PC-9 (cell line): ENCODE data around the gene LCE3D.

ENCODE experiments used
- CTCF ChIP-seq: fragments of 200-600 bp; sonication (generic); conservative IDR thresholded peaks from 2 replicates; pipeline ENCODE4 v1.6.1; 2017; ENCODE audit warnings: mixed run types, antibody characterized with exemption, mild to moderate bottlenecking, moderate library complexity
- EZH2 ChIP-seq: fragments of 200-600 bp; sonication (generic); IDR thresholded peaks from 2 replicates; pipeline ENCODE4 v1.8.0; 2017; ENCODE audit warnings: antibody characterized with exemption, low read depth

DNA sequence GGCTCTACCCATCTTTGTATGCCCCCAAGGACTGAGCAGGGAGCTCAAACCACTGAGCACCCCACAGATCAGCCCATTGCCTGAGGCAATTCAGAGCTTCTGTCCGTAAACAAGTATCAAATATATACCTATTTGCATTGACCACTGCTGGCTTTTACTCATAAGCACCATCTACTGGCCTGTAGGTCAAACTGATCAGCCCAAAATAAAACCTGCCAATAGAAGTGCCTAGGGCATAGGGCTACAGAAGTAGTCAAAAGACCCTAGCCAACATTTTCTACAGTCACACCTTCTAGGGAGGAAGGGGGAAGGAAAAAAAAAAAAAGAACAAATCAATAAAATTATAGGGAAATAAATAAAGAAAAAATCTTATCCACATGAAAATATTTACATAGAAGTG lies 5.3 kb upstream of the LCE3D start:
- TF ChIP-seq CTCF (peak; percentile 59), EZH2 (no peak)
